Measurements from ENCODE around the gene ACOT8. TPM values are rescaled to one million over a fixed set of nuclear protein-coding genes. Genes with fewer than 3 reads are reported as not detected.

The ACOT8 gene
- total RNA-seq, 2 experiments from 2014 or later = 36.0 to 36.5 TPM

- ChIA-PET POLR2A (interaction anchor here (1.6 to 5.4 kb wide), 3 partner anchors 9 to 40 kb away, joined by 6 to 42 read pairs (median 36); partner anchors contain the start of genes PCIF1 and ZSWIM1), CTCF (interaction anchor here (0.9 to 1.5 kb wide), 2 partner anchors 12 to 94 kb away, joined by 3 read pairs; partner anchors contain the start of gene ZSWIM1)
- Mint-ChIP-seq H3K9me3 (no peaks in the 10 kb centered on the region), H3K4me1 (peaks cover 33% of the 10 kb centered on the region), H3K4me3 (peak overlapping the region; percentile 5), H3K27me3 (peaks cover 5% of the 10 kb centered on the region), H3K27ac (no peak overlapping the region), H3K36me3 (ENCODE audit: low read depth) (peaks cover 13% of the 10 kb centered on the region)
- DNase-seq = no peak
These were observed 36.6 kb upstream of the ACOT8 start for GRCh38 chr20:45893831-45894230.

GRCh38 chr20:45892828-45893500 is 35.8 kb upstream of the ACOT8 start:
- peaks cover 13% of the 10 kb centered on the region for H3K36me3 Mint-ChIP-seq (ENCODE audit: low read depth)
- ChIA-PET CTCF (interaction anchor here (1.5 to 4.0 kb wide), 3 partner anchors 12 to 94 kb away, joined by 3 to 19 read pairs (median 7); partner anchors contain the start of gene ZSWIM1), POLR2A (interaction anchor here (1.2 to 5.4 kb wide), 6 partner anchors 8 to 80 kb away, joined by 3 to 42 read pairs (median 14); partner anchors contain the start of genes PCIF1, UBE2C, ZNF335 and ZSWIM1)
- H3K4me1 Mint-ChIP-seq = peaks cover 33% of the 10 kb centered on the region
- H3K9me3 Mint-ChIP-seq = no peaks in the 10 kb centered on the region
- DNase-seq = no peak
- peak overlapping the region; percentile 88 for H3K4me3 Mint-ChIP-seq
- peak overlapping the region; percentile 36 for H3K27ac Mint-ChIP-seq
- H3K27me3 Mint-ChIP-seq = peaks cover 5% of the 10 kb centered on the region

- ChIA-PET CTCF (interaction anchor here (1.5 to 4.0 kb wide), 3 partner anchors 11 to 93 kb away, joined by 3 to 19 read pairs (median 7); partner anchors contain the start of gene ZSWIM1), POLR2A (interaction anchor here (1.2 to 5.4 kb wide), 7 partner anchors 7 to 100 kb away, joined by 3 to 42 read pairs (median 6); partner anchors contain the start of genes DNTTIP1, PCIF1, UBE2C and WFDC3)
- DNase-seq = no peak
- Mint-ChIP-seq H3K27ac (peak overlapping the region; percentile 40), H3K4me1 (peaks cover 33% of the 10 kb centered on the region), H3K4me3 (peak overlapping the region; percentile 88), H3K9me3 (no peaks in the 10 kb centered on the region), H3K27me3 (peaks cover 5% of the 10 kb centered on the region), H3K36me3 (ENCODE audit: low read depth) (peaks cover 9% of the 10 kb centered on the region)
These were observed 35.0 kb upstream of the ACOT8 start for GRCh38 chr20:45892049-45892825.

GRCh38 chr20:45890985-45891983 is 34.1 kb upstream of the ACOT8 start, which contains the start of the genes CTSA and NEURL2:
CTSA (plus strand) TSS chr20:45891335; CDS start chr20:45891569, 234 bp downstream.
NEURL2 (minus strand) TSS chr20:45891208; CDS start chr20:45890991, 217 bp downstream.
- no peaks in the 10 kb centered on the region for H3K9me3 Mint-ChIP-seq
- H3K27me3 Mint-ChIP-seq = peaks cover 5% of the 10 kb centered on the region
- peak within 1 kb of the TSS; percentile 88 for H3K4me3 Mint-ChIP-seq
- ChIA-PET POLR2A (interaction anchor here (0.6 to 5.4 kb wide), 9 partner anchors 9 to 99 kb away, joined by 3 to 42 read pairs (median 6); partner anchors contain the start of genes ACOT8, DNTTIP1, PCIF1 and UBE2C), CTCF (interaction anchor here (1.1 to 4.0 kb wide), 4 partner anchors 9 to 92 kb away, joined by 3 to 19 read pairs (median 8); partner anchors contain the start of gene ZSWIM1)
- peak; percentile 87 for DNase-seq
- peak within 1 kb of the TSS; percentile 40 for H3K27ac Mint-ChIP-seq
- peaks cover 36% of the 10 kb centered on the region for H3K4me1 Mint-ChIP-seq
- peaks cover 9% of the 10 kb centered on the region for H3K36me3 Mint-ChIP-seq (ENCODE audit: low read depth)

- Mint-ChIP-seq H3K4me3 (peak overlapping the region; percentile 88), H3K36me3 (ENCODE audit: low read depth) (peaks cover 9% of the 10 kb centered on the region), H3K4me1 (peaks cover 39% of the 10 kb centered on the region), H3K27me3 (peaks cover 5% of the 10 kb centered on the region), H3K27ac (no peak overlapping the region), H3K9me3 (no peaks in the 10 kb centered on the region)
- ChIA-PET CTCF (interaction anchor here (1.1 to 4.0 kb wide), 7 partner anchors 9 to 119 kb away, joined by 3 to 19 read pairs (median 4); partner anchors contain the start of gene ZSWIM1), POLR2A (interaction anchor here (0.6 to 5.4 kb wide), 11 partner anchors 8 to 98 kb away, joined by 3 to 42 read pairs (median 6); partner anchors contain the start of genes ACOT8, DNTTIP1, PCIF1 and SNX21)
- peak; percentile 41 for DNase-seq
These were observed 33.1 kb upstream of the ACOT8 start for GRCh38 chr20:45890077-45890984.

- Mint-ChIP-seq H3K27ac (no peak overlapping the region), H3K4me3 (no peak overlapping the region), H3K36me3 (ENCODE audit: low read depth) (peaks cover 5% of the 10 kb centered on the region), H3K4me1 (peaks cover 49% of the 10 kb centered on the region), H3K9me3 (no peaks in the 10 kb centered on the region), H3K27me3 (peaks cover 5% of the 10 kb centered on the region)
- DNase-seq = no peak
- CTCF ChIA-PET = interaction anchor here (1.1 to 1.6 kb wide), 2 partner anchors 89 to 118 kb away, joined by 3 to 4 read pairs; no protein-coding TSS in a partner anchor
- POLR2A ChIA-PET = interaction anchor here (1.3 to 5.4 kb wide), 2 partner anchors 45 to 67 kb away, joined by 4 to 42 read pairs; partner anchors contain the start of gene PCIF1
These were observed 31.5 kb upstream of the ACOT8 start for GRCh38 chr20:45888681-45889080.

DNA sequence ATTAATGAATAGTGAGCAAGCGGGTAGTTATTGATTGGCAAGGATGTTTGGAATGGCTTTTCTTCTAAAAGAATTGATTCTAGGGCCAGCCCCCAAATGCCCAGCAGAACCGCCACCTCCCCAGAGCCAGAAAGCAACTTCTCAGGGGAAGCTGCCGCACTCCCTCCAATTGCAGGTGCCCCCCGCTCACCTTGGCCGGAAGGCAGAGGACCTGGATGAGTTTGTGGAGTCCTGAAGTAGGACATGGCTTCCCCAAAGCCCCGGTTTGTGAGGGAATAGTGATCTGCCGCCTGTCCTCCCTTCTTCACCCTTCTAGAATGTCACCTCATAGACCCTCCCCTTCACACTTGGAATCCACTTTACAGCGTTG is 30.1 kb upstream of the ACOT8 start, which contains the start of gene SPATA25:
TSS of gene SPATA25 (minus strand) at position 277 of the 370 bp plus-strand sequence. CDS start at position 245, 32 bp downstream.
- POLR2A ChIA-PET = no interaction called here
- Mint-ChIP-seq H3K27me3 (peaks cover 11% of the 10 kb centered on the region), H3K27ac (no peak within 1 kb of the TSS), H3K4me3 (no peak within 1 kb of the TSS), H3K4me1 (peaks cover 47% of the 10 kb centered on the region), H3K9me3 (no peaks in the 10 kb centered on the region), H3K36me3 (ENCODE audit: low read depth) (peaks cover 18% of the 10 kb centered on the region)
- CTCF ChIA-PET = no interaction called here
- no peak for DNase-seq

DNA sequence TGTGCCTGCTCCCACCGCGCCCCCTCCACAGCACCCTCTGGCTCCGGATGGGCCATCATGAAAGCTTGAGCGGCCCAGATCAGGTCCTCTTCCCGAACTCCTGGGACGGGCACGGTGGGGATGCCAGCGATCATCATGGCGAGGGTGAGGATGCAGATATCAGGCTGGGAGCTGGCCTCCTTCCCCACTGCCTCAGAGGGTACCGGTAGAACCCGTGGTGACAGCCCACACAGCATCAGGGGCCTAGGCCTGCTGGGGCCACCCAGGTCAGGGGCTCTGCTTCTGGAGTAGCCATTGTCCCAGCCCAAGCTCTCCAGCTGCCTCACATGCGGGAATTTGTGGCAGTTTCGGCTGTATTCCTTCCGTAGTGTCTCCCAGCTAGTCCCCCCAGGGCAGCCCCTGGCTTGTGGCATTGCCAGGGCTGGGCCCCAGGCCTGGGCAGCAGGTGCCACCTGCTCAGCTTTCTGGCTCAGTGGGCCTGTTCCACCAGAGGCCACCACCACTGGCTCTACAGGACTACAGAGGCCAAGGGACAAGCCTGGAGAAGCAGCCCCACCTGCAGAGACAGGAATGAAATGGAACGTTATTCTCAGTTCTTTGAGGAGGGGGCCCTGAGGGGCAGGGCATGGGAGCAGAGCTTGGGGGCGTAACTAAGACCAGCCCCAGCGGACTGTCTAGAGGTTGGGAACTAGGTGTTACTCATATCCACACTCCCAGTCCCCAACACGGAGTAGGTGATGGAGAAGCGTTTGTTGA is 29.6 kb upstream of the ACOT8 start:
- POLR2A ChIA-PET = no interaction called here
- CTCF ChIA-PET = no interaction called here
- Mint-ChIP-seq H3K27ac (no peak overlapping the region), H3K4me1 (peaks cover 46% of the 10 kb centered on the region), H3K4me3 (no peak overlapping the region), H3K27me3 (peaks cover 14% of the 10 kb centered on the region), H3K9me3 (no peaks in the 10 kb centered on the region), H3K36me3 (ENCODE audit: low read depth) (peaks cover 18% of the 10 kb centered on the region)
- no peak for DNase-seq

GRCh38 chr20:45883100-45883469 is 25.9 kb upstream of the ACOT8 start:
- Mint-ChIP-seq H3K4me3 (no peak overlapping the region), H3K9me3 (no peaks in the 10 kb centered on the region), H3K36me3 (ENCODE audit: low read depth) (peaks cover 16% of the 10 kb centered on the region), H3K27me3 (peaks cover 13% of the 10 kb centered on the region), H3K27ac (no peak overlapping the region), H3K4me1 (peaks cover 43% of the 10 kb centered on the region)
- ChIA-PET CTCF (interaction anchor here (1.2 to 2.7 kb wide), 2 partner anchors 7 to 130 kb away, joined by 3 to 10 read pairs; partner anchors contain the start of genes CTSA and NEURL2), POLR2A (interaction anchor here (0.7 to 3.5 kb wide), 7 partner anchors 9 to 205 kb away, joined by 3 to 36 read pairs (median 8); partner anchors contain the start of genes ACOT8, CTSA, NEURL2 and PCIF1)
- no peak for DNase-seq

- H3K4me3 Mint-ChIP-seq = peak overlapping the region; percentile 22
These were observed 25.4 kb upstream of the ACOT8 start for GRCh38 chr20:45882469-45883099.

More at GRCh38 chr20:45882469-45883099, 25.4 kb upstream of the ACOT8 start:
- Mint-ChIP-seq H3K27ac (no peak overlapping the region), H3K27me3 (peaks cover 13% of the 10 kb centered on the region), H3K36me3 (ENCODE audit: low read depth) (peaks cover 16% of the 10 kb centered on the region), H3K4me1 (peaks cover 43% of the 10 kb centered on the region), H3K9me3 (no peaks in the 10 kb centered on the region)
- POLR2A ChIA-PET = interaction anchor here (0.7 to 3.5 kb wide), 8 partner anchors 9 to 206 kb away, joined by 3 to 36 read pairs (median 10); partner anchors contain the start of genes ACOT8, CTSA, NEURL2 and PCIF1
- CTCF ChIA-PET = interaction anchor here (1.2 to 2.7 kb wide), 3 partner anchors 8 to 131 kb away, joined by 3 to 10 read pairs (median 4); partner anchors contain the start of genes CTSA and NEURL2
- no peak for DNase-seq

Data from activated CD4-positive, alpha-beta memory T cell treated with anti-CD3 and anti-CD28 coated beads, Interleukin-2, amount 10 ng/mL, durations not matched to agents 7 days and 5 days (primary cell).